Large intestine (tissue), 3 donors: ENCODE measurements around the gene TCTN2. TPM values are rescaled to one million over a fixed set of nuclear protein-coding genes. Genes with fewer than 3 reads are reported as not detected.

Experiments used
- DNase-seq, 2 donors: peaks; one replicate each; pipeline versions ENCODE4 v3.0.0 to v3.0.0-alpha.2; 2013
- H3K27ac ChIP-seq: one replicate; pipeline ENCODE4 v1.5.1; 2013; ENCODE audit warnings: low read length
- H3K27me3 ChIP-seq: 2 replicates; pipeline ENCODE4 v1.6.1; 2013; ENCODE audit warnings: low read length; ENCODE audit not compliant: control insufficient read depth, insufficient read depth
- H3K36me3 ChIP-seq: 2 replicates; pipeline ENCODE4 v1.6.1; 2013; ENCODE audit warnings: low read length; ENCODE audit not compliant: control insufficient read depth, insufficient read depth
- H3K4me1 ChIP-seq: one replicate; pipeline ENCODE4 v1.6.1; 2013; ENCODE audit warnings: low read length; ENCODE audit not compliant: control insufficient read depth, insufficient read depth
- H3K4me3 ChIP-seq: one replicate; pipeline ENCODE4 v1.5.1; 2013; ENCODE audit warnings: low read length
- H3K9me3 ChIP-seq: one replicate; pipeline ENCODE4 v1.6.1; 2013; ENCODE audit warnings: mild to moderate bottlenecking, low read depth, low read length, moderate library complexity; ENCODE audit not compliant: control insufficient read depth
- WGBS: methylation state at CpG from one replicate; pipeline ENCODE4 v1.1.5; 2013; ENCODE audit warnings: low lambda C conversion rate; ENCODE audit not compliant: insufficient coverage; 5-methylcytosine and 5-hydroxymethylcytosine counted together
- polyA plus RNA-seq: library from polyadenylated mRNA; unstranded; fragments of 120-200 nt; gene quantifications from one replicate; pipeline ENCODE4 v1.2.1, GENCODE V29; 2013

TCTN2 gene
- polyA plus RNA-seq, 1 donor, result 8.6 TPM

DNA sequence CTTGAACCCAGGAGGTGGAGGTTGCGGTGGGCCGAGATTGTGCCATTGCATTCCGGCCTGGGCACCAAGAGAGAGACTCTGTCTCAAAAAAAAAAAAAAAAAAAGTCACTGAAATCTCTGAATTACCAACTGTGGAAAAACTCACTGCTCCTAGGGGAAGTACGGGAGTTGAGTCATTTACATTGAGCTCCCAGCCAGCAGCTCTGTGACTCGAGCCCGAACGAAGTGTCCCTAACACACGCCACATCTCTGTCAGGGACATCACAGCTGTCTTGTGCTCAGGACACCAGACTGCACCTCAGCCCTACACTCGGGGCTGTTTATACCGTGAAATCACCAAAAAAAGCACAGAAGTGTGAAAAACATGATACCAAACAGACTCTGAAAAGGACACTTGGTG, 62.3 kb downstream of the TCTN2 start:
- Histone ChIP-seq H3K27ac (no peak overlapping the region), H3K9me3 (no peaks in the 10 kb centered on the region), H3K4me1 (peaks cover 2% of the 10 kb centered on the region), H3K4me3 (no peak overlapping the region), H3K27me3 (no peaks in the 10 kb centered on the region), H3K36me3 (peaks cover 54% of the 10 kb centered on the region)
- no peak for DNase-seq
- 88% methylated on average over 1 of the region's 10 CpGs for WGBS

DNA sequence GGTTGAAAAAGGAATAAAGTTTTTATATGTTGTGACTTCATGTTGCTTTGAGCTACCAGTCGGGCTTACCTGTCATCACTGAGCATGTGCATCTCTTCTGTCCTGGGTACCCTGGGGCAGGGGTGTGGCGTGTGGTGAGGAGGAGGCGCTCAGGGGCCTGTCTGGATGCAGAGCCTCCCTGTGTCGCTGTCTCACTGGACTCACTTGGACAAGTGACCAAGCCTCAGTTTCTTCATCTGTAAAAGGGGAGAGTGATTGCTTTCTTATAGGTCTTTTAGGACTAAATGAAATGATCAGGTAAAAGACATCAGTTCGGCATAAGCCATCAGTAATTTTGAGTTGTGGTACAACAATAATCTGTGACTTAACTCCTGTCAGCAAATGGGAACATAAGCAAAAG, 63.4 kb downstream of the TCTN2 start:
- Histone ChIP-seq H3K4me3 (no peak overlapping the region), H3K27me3 (no peaks in the 10 kb centered on the region), H3K9me3 (no peaks in the 10 kb centered on the region), H3K36me3 (peaks cover 56% of the 10 kb centered on the region), H3K4me1 (no peaks in the 10 kb centered on the region), H3K27ac (no peak overlapping the region)
- no peak for DNase-seq
- no CpG with 5 or more reads among the region's 5 CpGs for WGBS

DNA sequence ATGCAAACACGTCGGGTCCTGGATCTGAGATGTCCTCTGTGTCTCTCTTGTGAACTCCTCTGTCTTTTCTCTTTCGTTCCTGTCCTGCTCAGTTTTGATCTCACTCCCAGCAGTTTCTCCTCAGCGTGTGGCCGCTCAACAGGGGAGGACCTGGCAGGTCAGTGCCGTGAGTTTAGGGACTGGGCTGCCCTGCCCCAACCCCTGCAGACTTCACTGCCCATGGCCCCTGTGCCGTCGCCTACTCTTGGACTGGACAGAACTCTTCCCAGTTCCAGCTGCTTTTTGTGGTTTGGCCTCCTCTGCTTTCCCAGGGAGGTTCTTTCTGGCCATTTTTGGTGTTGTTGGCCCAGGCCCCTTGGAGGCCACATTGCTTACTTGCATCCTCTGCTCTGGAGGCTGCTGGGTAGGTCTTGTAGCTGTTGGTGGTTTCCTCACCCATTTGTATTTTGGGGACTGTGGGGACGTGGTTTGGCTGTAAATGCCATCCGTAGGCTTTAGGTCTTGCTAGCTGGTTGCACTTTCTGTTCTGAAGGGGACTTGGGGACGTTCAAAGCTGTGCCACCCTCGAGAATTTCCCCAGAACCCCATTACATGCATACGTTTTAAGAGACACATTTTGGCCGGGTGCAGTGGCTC, 71.1 kb downstream of the TCTN2 start:
- Histone ChIP-seq H3K27ac (no peak overlapping the region), H3K36me3 (peaks cover 54% of the 10 kb centered on the region), H3K27me3 (no peaks in the 10 kb centered on the region), H3K9me3 (no peaks in the 10 kb centered on the region), H3K4me1 (no peaks in the 10 kb centered on the region), H3K4me3 (no peak overlapping the region)
- DNase-seq, result no peak
- WGBS, result no CpG with 5 or more reads among the region's 14 CpGs

DNA sequence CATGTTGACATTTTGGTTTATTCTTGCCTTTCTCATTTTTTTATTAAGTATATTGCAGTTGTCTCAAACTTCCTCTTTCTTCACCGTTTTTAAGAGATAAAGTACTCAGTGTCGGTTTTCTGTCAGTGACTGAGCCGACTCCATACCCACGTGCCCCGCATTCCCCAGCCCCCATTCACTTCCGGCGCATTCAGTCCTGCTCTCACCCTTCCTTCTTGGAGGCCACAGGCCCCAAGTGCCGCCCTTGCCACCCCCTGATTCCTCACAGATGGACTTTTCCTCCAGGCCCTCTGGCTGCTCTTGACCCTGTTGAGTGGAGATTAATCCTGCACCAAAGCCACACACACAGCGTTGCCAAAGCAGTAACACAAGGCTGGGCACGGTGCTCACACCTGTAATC, 72.1 kb downstream of the TCTN2 start:
- H3K4me3 ChIP-seq, result no peak overlapping the region
- no peaks in the 10 kb centered on the region for H3K4me1 ChIP-seq
- WGBS, result 100% methylated on average over 1 of the region's 10 CpGs
- peaks cover 52% of the 10 kb centered on the region for H3K36me3 ChIP-seq
- no peak overlapping the region for H3K27ac ChIP-seq
- H3K9me3 ChIP-seq, result no peaks in the 10 kb centered on the region
- no peaks in the 10 kb centered on the region for H3K27me3 ChIP-seq
- DNase-seq, result no peak

DNA sequence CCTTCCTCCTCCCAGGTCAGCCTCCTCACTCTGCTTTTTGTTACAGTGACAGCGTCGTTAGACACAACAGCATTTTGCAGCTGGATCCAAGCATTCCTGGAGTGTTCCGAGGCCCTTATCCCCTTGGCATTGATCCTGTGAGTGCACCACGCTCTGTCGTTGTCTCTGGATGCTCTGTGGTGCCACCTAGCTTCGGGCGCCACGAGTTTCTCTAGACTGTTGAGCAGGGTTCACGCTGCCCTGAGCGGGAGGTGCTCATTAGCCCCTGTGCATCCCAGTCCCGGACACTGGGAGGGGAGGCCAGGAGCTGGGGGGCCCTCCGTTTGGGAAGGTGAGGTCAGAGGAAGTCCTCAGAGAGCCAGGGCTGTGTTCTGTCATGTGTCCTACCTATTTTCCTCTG, 73.9 kb downstream of the TCTN2 start:
- H3K36me3 ChIP-seq, result peaks cover 56% of the 10 kb centered on the region
- no CpG with 5 or more reads among the region's 12 CpGs for WGBS
- H3K9me3 ChIP-seq, result no peaks in the 10 kb centered on the region
- DNase-seq, result peak in 1 of 2 donors; percentile 21
- H3K4me3 ChIP-seq, result no peak overlapping the region
- H3K27ac ChIP-seq, result no peak overlapping the region
- H3K27me3 ChIP-seq, result no peaks in the 10 kb centered on the region
- H3K4me1 ChIP-seq, result no peaks in the 10 kb centered on the region

DNA sequence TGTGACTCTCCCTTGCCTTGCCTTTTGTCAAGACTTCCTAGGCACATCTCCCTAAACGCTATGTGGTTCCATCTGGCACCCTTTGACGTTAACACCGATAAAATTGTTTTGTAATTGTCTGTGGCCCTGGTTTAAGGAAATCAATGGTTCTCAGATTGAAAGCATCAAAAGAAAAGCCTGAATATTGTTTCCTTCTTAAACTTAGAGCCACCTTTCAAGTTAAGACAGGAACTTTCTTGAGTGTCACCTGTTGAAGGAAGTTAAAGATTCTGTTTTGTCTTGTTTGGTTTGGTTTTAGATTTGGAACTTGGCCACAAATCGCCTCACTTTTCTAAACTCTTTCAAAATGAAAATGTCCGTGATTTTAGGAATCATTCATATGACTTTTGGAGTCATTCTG, 76.4 kb downstream of the TCTN2 start:
- WGBS, result 100% methylated on average over 1 of the region's 5 CpGs
- Histone ChIP-seq H3K27ac (no peak overlapping the region), H3K27me3 (no peaks in the 10 kb centered on the region), H3K36me3 (peaks cover 51% of the 10 kb centered on the region), H3K4me1 (no peaks in the 10 kb centered on the region), H3K9me3 (no peaks in the 10 kb centered on the region), H3K4me3 (no peak overlapping the region)
- no peak for DNase-seq

DNA sequence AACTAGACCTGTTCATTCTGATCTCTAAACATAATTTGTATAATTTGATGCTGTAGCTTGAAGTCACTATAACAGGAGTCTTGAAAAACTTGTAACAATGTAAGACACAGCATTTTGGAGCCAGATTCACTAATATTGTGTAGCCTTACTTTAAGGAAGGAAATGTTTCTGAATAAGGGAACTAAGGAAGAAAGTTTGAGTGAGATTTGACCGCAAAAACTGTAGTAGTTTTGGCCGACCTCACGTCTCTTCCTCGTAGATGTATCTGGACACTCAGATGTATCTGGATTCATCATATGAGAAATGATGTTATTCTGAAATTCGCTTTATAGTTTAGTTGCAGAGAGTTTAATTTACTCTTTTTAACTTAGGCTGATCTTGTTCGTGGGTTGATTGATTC, 77.2 kb downstream of the TCTN2 start:
- Histone ChIP-seq H3K4me1 (no peaks in the 10 kb centered on the region), H3K36me3 (peaks cover 53% of the 10 kb centered on the region), H3K27me3 (no peaks in the 10 kb centered on the region), H3K27ac (no peak overlapping the region), H3K9me3 (no peaks in the 10 kb centered on the region), H3K4me3 (no peak overlapping the region)
- 93% methylated on average over 4 of the region's 6 CpGs for WGBS
- DNase-seq, result no peak

DNA sequence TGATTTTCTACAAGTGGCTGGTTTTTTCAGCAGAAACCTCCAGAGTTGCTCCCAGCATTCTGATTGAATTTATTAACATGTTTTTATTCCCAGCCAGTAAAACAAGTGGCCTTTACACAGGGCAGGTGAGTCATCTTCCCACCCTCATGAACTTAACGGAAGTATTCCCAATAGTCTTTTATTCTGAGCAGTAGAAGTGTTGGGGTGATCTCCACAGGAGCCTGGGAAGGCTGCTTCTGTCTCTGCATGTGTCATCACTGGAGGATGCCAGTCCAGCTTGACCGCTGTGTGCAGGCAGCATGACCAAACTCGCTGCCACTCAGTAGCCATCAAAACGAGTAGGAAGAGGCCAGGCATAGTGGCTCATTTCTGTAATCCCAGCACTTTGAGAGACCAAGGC, 77.7 kb downstream of the TCTN2 start:
- no peak for DNase-seq
- Histone ChIP-seq H3K27ac (no peak overlapping the region), H3K27me3 (no peaks in the 10 kb centered on the region), H3K4me3 (no peak overlapping the region), H3K9me3 (no peaks in the 10 kb centered on the region), H3K36me3 (peaks cover 58% of the 10 kb centered on the region), H3K4me1 (no peaks in the 10 kb centered on the region)
- WGBS, result no CpG with 5 or more reads among the region's 4 CpGs

DNA sequence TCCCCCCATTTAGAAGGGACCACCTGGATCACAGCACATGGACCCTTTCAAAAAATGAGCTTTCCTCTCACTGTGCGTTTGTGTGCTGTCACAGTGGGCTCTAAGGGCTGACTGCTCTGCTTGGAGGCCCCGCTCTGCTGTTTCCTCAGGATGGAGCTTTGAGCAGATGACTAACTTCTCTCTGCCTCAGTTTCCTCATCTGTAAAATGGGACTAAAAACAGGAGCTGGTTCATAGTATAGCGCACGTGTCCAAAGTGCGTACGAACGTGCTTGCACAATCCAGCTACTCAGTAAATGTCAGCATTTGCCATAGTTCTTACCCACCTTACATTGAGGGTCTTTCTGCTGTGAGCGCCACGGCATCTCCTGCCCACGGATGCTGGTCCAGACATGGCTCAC, 78.4 kb downstream of the TCTN2 start:
- no peak overlapping the region for H3K4me3 ChIP-seq
- no peak overlapping the region for H3K27ac ChIP-seq
- no peaks in the 10 kb centered on the region for H3K9me3 ChIP-seq
- no peaks in the 10 kb centered on the region for H3K27me3 ChIP-seq
- no peak for DNase-seq
- H3K36me3 ChIP-seq, result peaks cover 62% of the 10 kb centered on the region
- WGBS, result 100% methylated on average over 1 of the region's 10 CpGs
- no peaks in the 10 kb centered on the region for H3K4me1 ChIP-seq

DNA sequence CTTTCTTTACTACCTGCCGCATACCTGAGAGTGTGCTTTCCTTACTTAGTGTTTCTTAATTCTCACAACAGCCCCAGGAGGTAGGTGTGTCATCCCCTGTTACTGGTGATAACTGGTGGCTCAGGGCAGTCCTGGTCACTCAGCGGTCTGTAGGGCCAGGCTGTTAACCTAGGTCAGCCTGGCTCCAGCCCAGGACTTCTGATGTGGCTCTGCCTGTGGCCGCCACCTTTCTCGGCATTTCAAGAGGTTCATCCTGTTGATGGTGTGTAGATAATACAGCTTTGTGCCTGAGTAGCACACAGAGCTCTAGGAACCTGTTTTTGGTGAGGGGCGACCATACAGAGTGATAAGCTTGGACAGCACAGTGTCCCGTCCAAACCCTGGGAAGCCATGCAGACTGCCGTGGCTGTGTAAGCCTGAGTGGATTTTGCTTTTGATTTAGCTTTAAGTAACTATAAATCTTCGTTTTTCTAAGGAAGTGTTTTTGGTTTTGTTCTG, 79.3 kb downstream of the TCTN2 start:
- 100% methylated on average over 1 of the region's 8 CpGs for WGBS
- Histone ChIP-seq H3K27ac (no peak overlapping the region), H3K27me3 (no peaks in the 10 kb centered on the region), H3K4me3 (no peak overlapping the region), H3K9me3 (no peaks in the 10 kb centered on the region), H3K4me1 (no peaks in the 10 kb centered on the region), H3K36me3 (peaks cover 62% of the 10 kb centered on the region)
- DNase-seq, result no peak

DNA sequence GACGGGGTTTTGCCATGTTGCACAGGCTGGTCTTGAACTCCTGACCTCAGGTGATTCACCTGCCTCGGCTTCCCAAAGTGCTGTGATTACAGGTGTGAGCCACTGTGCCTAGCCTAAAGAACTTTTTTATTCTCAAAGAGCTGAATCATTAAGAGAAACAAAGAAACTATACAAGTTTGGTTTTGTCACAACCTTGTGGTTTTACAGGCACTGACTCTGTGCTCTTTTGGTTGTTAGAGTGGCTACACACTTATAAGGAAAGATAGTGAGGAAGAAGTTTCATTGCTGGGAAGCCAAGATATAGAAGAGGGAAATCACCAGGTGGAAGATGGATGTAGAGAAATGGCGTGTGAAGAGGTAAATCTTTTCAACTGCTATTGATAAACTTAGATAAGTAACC, 81.1 kb downstream of the TCTN2 start:
- H3K4me3 ChIP-seq, result no peak overlapping the region
- no peaks in the 10 kb centered on the region for H3K9me3 ChIP-seq
- no peak for DNase-seq
- peaks cover 61% of the 10 kb centered on the region for H3K36me3 ChIP-seq
- no peaks in the 10 kb centered on the region for H3K27me3 ChIP-seq
- no peaks in the 10 kb centered on the region for H3K4me1 ChIP-seq
- WGBS, result 89% methylated on average over 2 of the region's 3 CpGs
- no peak overlapping the region for H3K27ac ChIP-seq
